ENCODE measurements around the gene PPIA. TPM values are rescaled to one million over a fixed set of nuclear protein-coding genes. Genes with fewer than 3 reads are reported as not detected.
A peak's percentile ranks its signal among the peaks of the same experiment; 100 is the strongest.

PPIA gene
- total RNA-seq, 1 experiment from 2014 or later: 2,836 TPM

DNA sequence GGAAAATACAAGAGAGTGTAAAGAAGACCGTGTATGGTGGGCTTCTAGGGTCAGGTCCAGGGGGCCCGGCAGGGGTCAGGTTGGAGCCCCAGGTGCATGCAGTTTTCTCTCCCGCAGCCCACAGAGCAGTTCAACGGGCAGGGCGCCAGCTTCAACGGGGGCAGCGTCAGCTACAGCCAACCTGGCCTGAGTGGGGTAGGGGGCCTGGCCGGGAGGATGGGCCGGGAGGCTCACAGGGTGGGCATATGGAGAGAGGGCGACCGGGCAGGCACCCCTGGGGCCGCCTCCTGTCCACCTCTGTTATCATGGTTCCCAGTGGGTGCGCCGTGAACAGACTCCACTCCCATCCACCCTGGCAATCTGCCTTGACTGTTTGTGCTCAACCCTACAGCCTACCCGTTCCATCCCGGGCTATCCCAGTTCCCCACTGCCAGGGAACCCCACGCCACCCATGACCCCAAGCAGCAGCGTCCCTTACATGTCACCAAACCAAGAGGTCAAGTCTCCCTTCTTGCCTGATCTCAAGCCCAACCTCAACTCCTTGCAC is 36.4 kb upstream of the PPIA start:
- peak overlapping the region; percentile 74; the same call in 1 of the 2 replicates for H3K27ac ChIP-seq (ENCODE audit: low read depth, low read length)
- POLR2A ChIA-PET: no interaction called here
- CTCF ChIA-PET: no interaction called here
- H3K9me3 ChIP-seq (ENCODE audit: control insufficient read depth in 1 of 2, insufficient read depth in 1 of 2, low read depth in 1 of 2, low read length in 2 of 2): no peaks in the 10 kb centered on the region
- RAD21 ChIA-PET (ENCODE audit: low non-redundant PET in 1 of 2, low total read pairs in 2 of 2, uncharacterized antibody in 2 of 2, unreplicated experiment in 2 of 2): no interaction called here
- no peak overlapping the region; the same call in 1 of the 2 replicates for H3K4me2 ChIP-seq (ENCODE audit: low read length)
- intact Hi-C loops (cut with micrococcal nuclease): no loop called here
- H3K27me3 ChIP-seq (ENCODE audit: insufficient read depth, low read length): no peaks in the 10 kb centered on the region
- no peaks in the 10 kb centered on the region for H4K20me1 ChIP-seq (ENCODE audit: insufficient read depth)
- H3K9me2 ChIP-seq (ENCODE audit: insufficient read depth): no peaks in the 10 kb centered on the region
- DNase-seq (ENCODE audit: low read depth, low spot score): no peak
- TF ChIP-seq, protein P1, sequence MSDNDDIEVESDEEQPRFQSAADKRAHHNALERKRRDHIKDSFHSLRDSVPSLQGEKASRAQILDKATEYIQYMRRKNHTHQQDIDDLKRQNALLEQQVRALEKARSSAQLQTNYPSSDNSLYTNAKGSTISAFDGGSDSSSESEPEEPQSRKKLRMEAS (IDR thresholded peaks at IDR 0.05): no peak
- TF ChIP-seq YY1 (IDR thresholded peaks at IDR 0.05; ENCODE audit: extremely low read depth, insufficient replicate concordance, low read depth, low read length) (no peak), SIN3A (IDR thresholded peaks at IDR 0.05; ENCODE audit: low read depth) (no peak), POLR2A (IDR thresholded peaks at IDR 0.05; ENCODE audit: borderline replicate concordance, extremely low read depth, insufficient read depth, insufficient read length) (no peak), EZH2phosphoT487 (IDR thresholded peaks at IDR 0.05; ENCODE audit: borderline replicate concordance) (no peak), EGR1 (IDR thresholded peaks at IDR 0.05; ENCODE audit: low read depth) (no peak), FOSL1 (IDR thresholded peaks at IDR 0.05; ENCODE audit: low read depth) (no peak)
- TF ChIP-seq, protein P2, sequence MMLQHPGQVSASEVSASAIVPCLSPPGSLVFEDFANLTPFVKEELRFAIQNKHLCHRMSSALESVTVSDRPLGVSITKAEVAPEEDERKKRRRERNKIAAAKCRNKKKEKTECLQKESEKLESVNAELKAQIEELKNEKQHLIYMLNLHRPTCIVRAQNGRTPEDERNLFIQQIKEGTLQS (IDR thresholded peaks at IDR 0.05): no peak
- BruUV-seq (replicated peaks): no TSS peak
- peaks cover 12 to 22% of the 10 kb centered on the region in 2 experiments for H3K4me1 ChIP-seq (ENCODE audit: control insufficient read depth in 1 of 2, insufficient read depth in 2 of 2, low read length in 2 of 2)
- H3K4me3 ChIP-seq (replicated peaks in 1 of 2; ENCODE audit: low read depth in 1 of 2, low read length in 2 of 2): no peak overlapping the region
- no peak overlapping the region for H3K9ac ChIP-seq (ENCODE audit: low read length)
- ATAC-seq: no peak
- no peak overlapping the region for H2AFZ ChIP-seq (ENCODE audit: low read depth, low read length, poor library complexity, severe bottlenecking)
- peaks cover 23 to 27% of the 10 kb centered on the region in 2 experiments; a peak in 3 of 4 replicates for H3K36me3 ChIP-seq (ENCODE audit: control insufficient read depth in 1 of 2, insufficient read depth in 2 of 2, low read length in 2 of 2)
- H3K79me2 ChIP-seq (ENCODE audit: insufficient read depth, low read length): peaks cover 8% of the 10 kb centered on the region; the same call in 1 of the 2 replicates

All from HCT116 (cell line).